Endothelial cell of umbilical vein (primary cell): Measurements from ENCODE around the gene SLC19A1. TPM values are rescaled to one million over a fixed set of nuclear protein-coding genes. Genes with fewer than 3 reads are reported as not detected.

Experiments used
- BruUV-seq: library from RNA; stranded (reverse); fragments of 400-500 nt; replicated peaks from 2 replicates; lab custom pipeline; 2021; lab: Mats Ljungman, UMichigan
- CTCF ChIA-PET: fragments of 300-600, 350-600 bp; sonication (Branson Sonifier 250); formaldehyde crosslinking; loops from one replicate; lab custom pipeline; 2021; ENCODE audit warnings: antibody characterized with exemption, inconsistent platforms; lab: Charles Lee
- POLR2A ChIA-PET: fragments of 300-600, 350-600 bp; sonication (Branson Sonifier 250); formaldehyde crosslinking; loops from one replicate; lab custom pipeline; 2021; ENCODE audit warnings: antibody characterized with exemption, inconsistent platforms; lab: Charles Lee
- DNase-seq: peaks from one replicate; pipeline ENCODE4 v3.0.0-alpha.2; 2011; ENCODE audit warnings: low read depth, low spot score
- FAIRE-seq: peaks from 2 replicates; lab custom pipeline; 2011; peaks lifted over from hg19 to GRCh38; lab: Jason Lieb, UNC
- H2AFZ ChIP-seq: 2 replicates; pipeline ENCODE4 v1.6.0; 2012; ENCODE audit warnings: low read depth, low read length, control low read depth, inconsistent platforms
- H3K27ac ChIP-seq: 2 replicates; pipeline ENCODE4 v1.5.1; 2011; ENCODE audit warnings: low read depth, mild to moderate bottlenecking, control low read depth, low read length, moderate library complexity; ENCODE audit not compliant: insufficient read depth
- H3K27me3 ChIP-seq, 2 experiments: 2 replicates each; pipeline versions ENCODE4 v1.6.0 to v1.6.1; 2011; ENCODE audit warnings: low read length in 2 of 2, mixed read lengths in 1 of 2; ENCODE audit not compliant: control insufficient read depth in 2 of 2, insufficient read depth in 2 of 2
- H3K36me3 ChIP-seq, 2 experiments: 2 replicates in 1 of 2; 3 replicates in 1 of 2; pipeline ENCODE4 v1.5.1; 2011; ENCODE audit warnings: low read length in 2 of 2, mild to moderate bottlenecking in 1 of 2, moderate library complexity in 1 of 2; ENCODE audit not compliant: control insufficient read depth in 2 of 2, insufficient read depth in 2 of 2; ENCODE audit errors: extremely low read depth in 1 of 2
- H3K4me1 ChIP-seq: 3 replicates; pipeline ENCODE4 v1.5.1; 2011; ENCODE audit warnings: mild to moderate bottlenecking, low read length; ENCODE audit not compliant: control insufficient read depth, insufficient read depth; ENCODE audit errors: extremely low read depth
- H3K4me2 ChIP-seq: 2 replicates; pipeline ENCODE4 v1.6.1; 2011; ENCODE audit warnings: low read length, control low read depth, mixed read lengths; ENCODE audit not compliant: insufficient read depth
- H3K4me3 ChIP-seq, 3 experiments: fragments of 200-600 bp in 1 of 3; sonication (generic), shearing (Covaris generic) in 1 of 3; replicated peaks in 1 of 3; 2 replicates each; pipeline ENCODE4 v1.5.1; 2011 to 2016; ENCODE audit warnings: control low read depth in 3 of 3, low read length in 3 of 3, mild to moderate bottlenecking in 2 of 3, inconsistent platforms in 1 of 3, low read depth in 1 of 3, moderate library complexity in 1 of 3; ENCODE audit not compliant: insufficient read depth in 1 of 3
- H3K79me2 ChIP-seq: 2 replicates; pipeline ENCODE4 v1.6.0; 2012; ENCODE audit warnings: low read length, inconsistent platforms; ENCODE audit not compliant: control insufficient read depth, insufficient read depth
- H3K9ac ChIP-seq: replicated peaks from 2 replicates; pipeline ENCODE3; 2011; ENCODE audit warnings: low read length, control low read depth; ENCODE audit not compliant: insufficient read depth; ENCODE audit errors: extremely low read depth
- H3K9me1 ChIP-seq: replicated peaks from 3 replicates; pipeline ENCODE4 v1.6.0; 2011; ENCODE audit warnings: mild to moderate bottlenecking, low read length; ENCODE audit not compliant: control insufficient read depth, insufficient read depth; ENCODE audit errors: extremely low read depth
- H3K9me3 ChIP-seq: replicated peaks from 2 replicates; pipeline ENCODE4 v1.5.1; 2012; ENCODE audit warnings: low read length, inconsistent platforms; ENCODE audit not compliant: control insufficient read depth, insufficient read depth
- H4K20me1 ChIP-seq: replicated peaks from 2 replicates; pipeline ENCODE3; 2011; ENCODE audit warnings: mild to moderate bottlenecking, low read length; ENCODE audit not compliant: control insufficient read depth, insufficient read depth; ENCODE audit errors: extremely low read depth
- EZH2 ChIP-seq: IDR thresholded peaks from 2 replicates; pipeline ENCODE4 v1.6.1; 2012; ENCODE audit warnings: borderline replicate concordance, low read depth, mild to moderate bottlenecking, moderate library complexity, low read length, inconsistent platforms; ENCODE audit not compliant: severe bottlenecking
- FOS ChIP-seq: IDR thresholded peaks from 2 replicates; pipeline ENCODE4 v1.6.1; 2011; ENCODE audit warnings: mild to moderate bottlenecking, low read length, moderate library complexity, borderline replicate concordance; ENCODE audit not compliant: insufficient read depth
- GATA2 ChIP-seq: IDR thresholded peaks from 2 replicates; pipeline ENCODE4 v1.7.0; 2011; ENCODE audit warnings: low read depth, mild to moderate bottlenecking, moderate library complexity, mixed read lengths, low read length; ENCODE audit not compliant: insufficient read length, insufficient read depth
- JUN ChIP-seq: IDR thresholded peaks from 2 replicates; pipeline ENCODE4 v1.6.1; 2011; ENCODE audit warnings: borderline replicate concordance, low read depth; ENCODE audit not compliant: insufficient read length, insufficient read depth
- MAX ChIP-seq: IDR thresholded peaks from 2 replicates; pipeline ENCODE4 v1.6.1; 2011; ENCODE audit not compliant: insufficient read depth, insufficient read length
- POLR2AphosphoS5 ChIP-seq: IDR thresholded peaks from 2 replicates; pipeline ENCODE4 v1.6.1; 2012; ENCODE audit warnings: low read depth, mild to moderate bottlenecking, control low read depth, low read length, moderate library complexity; ENCODE audit not compliant: insufficient read depth
- dilution Hi-C: fragments of 300-500 bp; cut with MboI; formaldehyde crosslinking; loops from one replicate; pipeline ENCODE4 v1.15.0; 2019; ENCODE audit warnings: low sequenced_read_pairs; ENCODE audit not compliant: extremely low pct_ligation_motif_present
- intact Hi-C: fragments of 100-400 bp; cut with micrococcal nuclease; formaldehyde crosslinking; loops from one replicate; pipeline ENCODE4 v1.10.0; 2022
- polyA plus RNA-seq, 4 experiments: library from polyadenylated mRNA; depleted of rRNA in 3 of 4; stranded (reverse) in 3 of 4; unstranded in 1 of 4; fragments of >200 nt; gene quantifications; 2 replicates each; pipeline versions ENCODE4 v1.2.1 to v1.2.3, GENCODE V29; 2011 to 2012; ENCODE audit warnings: missing spikeins in 1 of 4
- total RNA-seq: library from RNA; stranded (reverse); gene quantifications from 2 replicates; pipeline ENCODE4 v1.2.3, GENCODE V29; 2021

The SLC19A1 gene
- total and polyA plus RNA-seq, 2 donors (not counting 3 experiments of a cell fraction or from before 2014, with no cell fraction given): 36.3 to 54.6 TPM

GRCh38 chr21:45498646-45499000 lies 43.6 kb downstream of the SLC19A1 start:
- H2AFZ ChIP-seq: no peak overlapping the region
- H3K9ac ChIP-seq: no peak overlapping the region
- no peaks in the 10 kb centered on the region for H3K79me2 ChIP-seq
- no peak overlapping the region for H3K27ac ChIP-seq
- DNase-seq (no peak), FAIRE-seq (no peak)
- POLR2A ChIA-PET: no interaction called here
- peaks cover 3 to 41% of the 10 kb centered on the region in 2 experiments for H3K36me3 ChIP-seq
- H4K20me1 ChIP-seq: no peaks in the 10 kb centered on the region
- CTCF ChIA-PET: no interaction called here
- dilution Hi-C loops: no loop called here
- no peak overlapping the region for H3K4me3 ChIP-seq
- H3K9me3 ChIP-seq: no peaks in the 10 kb centered on the region
- intact Hi-C loops: no loop called here
- BruUV-seq: no TSS peak
- H3K9me1 ChIP-seq: no peaks in the 10 kb centered on the region
- H3K4me2 ChIP-seq: no peak overlapping the region
- no peaks in the 10 kb centered on the region for H3K27me3 ChIP-seq
- TF ChIP-seq FOS (no peak), GATA2 (no peak), POLR2AphosphoS5 (no peak), JUN (no peak), MAX (no peak)
- H3K4me1 ChIP-seq: no peaks in the 10 kb centered on the region

DNA sequence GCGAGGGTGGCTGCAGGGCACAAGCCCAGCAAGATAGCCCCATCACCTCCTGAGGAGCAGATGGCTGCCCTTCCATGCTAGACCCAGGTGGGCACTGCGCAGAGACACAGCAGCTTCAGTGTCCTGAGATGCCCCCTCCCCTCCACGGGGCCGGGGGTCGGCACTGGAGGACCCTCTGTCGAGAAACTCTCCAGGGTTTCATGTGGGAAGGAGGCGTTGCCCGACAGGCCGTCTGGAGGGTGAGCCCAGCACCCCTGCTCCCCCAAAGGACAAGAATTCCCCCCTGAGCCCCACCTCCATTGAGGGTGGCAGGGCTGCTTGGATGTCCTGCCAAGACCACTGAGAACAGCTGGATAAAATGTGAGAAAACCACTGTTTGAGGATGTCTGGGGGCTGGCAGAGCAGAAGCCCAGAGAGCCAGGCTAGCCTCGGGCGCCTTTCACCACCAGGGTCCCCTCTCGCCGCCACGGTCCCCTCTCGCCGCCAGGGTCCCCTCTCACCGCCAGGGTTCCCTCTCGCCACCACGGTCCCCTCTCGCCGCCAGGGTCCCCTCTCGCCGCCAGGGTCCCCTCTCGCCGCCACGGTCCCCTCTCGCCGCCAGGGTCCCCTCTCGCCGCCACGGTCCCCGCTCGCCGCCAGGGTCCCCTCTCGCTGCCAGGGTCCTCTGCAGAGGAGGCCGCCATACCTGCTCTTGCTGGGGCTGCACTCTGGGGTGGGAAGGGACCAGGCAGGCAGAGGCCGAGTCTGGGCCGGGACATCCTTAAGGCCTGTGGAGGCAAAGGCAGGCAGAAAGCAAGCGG lies 44.2 kb downstream of the SLC19A1 start:
- dilution Hi-C loops: no loop called here
- POLR2A ChIA-PET: no interaction called here
- peaks cover 6 to 47% of the 10 kb centered on the region in 2 experiments for H3K36me3 ChIP-seq
- H2AFZ ChIP-seq: no peak overlapping the region
- TF ChIP-seq JUN: no peak
- TF ChIP-seq FOS: no peak
- no peak for TF ChIP-seq MAX
- no peak for TF ChIP-seq EZH2
- H3K9me3 ChIP-seq: no peaks in the 10 kb centered on the region
- no peaks in the 10 kb centered on the region for H3K79me2 ChIP-seq
- FAIRE-seq (no peak), DNase-seq (no peak)
- no peak overlapping the region for H3K9ac ChIP-seq
- no peak overlapping the region for H3K27ac ChIP-seq
- CTCF ChIA-PET: no interaction called here
- intact Hi-C loops: no loop called here
- H3K27me3 ChIP-seq: no peaks in the 10 kb centered on the region
- H3K4me2 ChIP-seq: no peak overlapping the region
- BruUV-seq: no TSS peak
- no peaks in the 10 kb centered on the region for H4K20me1 ChIP-seq
- H3K9me1 ChIP-seq: no peaks in the 10 kb centered on the region
- no peaks in the 10 kb centered on the region for H3K4me1 ChIP-seq
- no peak overlapping the region for H3K4me3 ChIP-seq
